ENCODE results near the gene ZNF862.
"Not testable (repeated sequence)": the region's sequence is repeated elsewhere in the genome, so short reads cannot be mapped to it uniquely, and the experiment has no call there.

Gene ZNF862

GRCh38 chr7:149822353-149822943 lies 15.7 kb upstream of the ZNF862 start:
- in situ Hi-C loops (cut with MboI; ENCODE audit: low pct_unique_long_range_greater_than_20kb, low sequenced_read_pairs) = no loop called here
- no peak for DNase-seq

DNA sequence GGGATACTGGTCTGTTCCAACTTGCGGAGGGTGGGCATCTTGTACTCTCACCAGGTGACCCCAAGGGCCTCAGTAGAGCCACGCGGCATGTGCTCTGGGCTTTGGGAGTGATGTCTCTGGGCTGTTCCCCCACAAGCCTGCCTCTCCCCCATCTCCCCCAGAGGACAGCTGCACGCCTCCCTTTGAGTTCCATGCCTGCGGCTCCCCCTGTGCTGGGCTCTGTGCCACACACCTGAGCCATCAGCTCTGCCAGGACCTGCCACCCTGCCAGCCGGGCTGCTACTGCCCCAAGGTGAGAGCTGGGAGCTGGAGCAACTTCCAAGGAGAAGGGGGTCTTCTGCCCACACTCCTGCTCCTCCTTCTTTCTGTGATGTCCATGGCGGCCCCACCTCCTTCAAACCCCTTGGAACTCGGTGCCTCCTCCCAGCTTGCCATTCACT lies 15.0 kb upstream of the ZNF862 start:
- no peak for DNase-seq
- in situ Hi-C loops (cut with MboI; ENCODE audit: low pct_unique_long_range_greater_than_20kb, low sequenced_read_pairs) = no loop called here

DNA sequence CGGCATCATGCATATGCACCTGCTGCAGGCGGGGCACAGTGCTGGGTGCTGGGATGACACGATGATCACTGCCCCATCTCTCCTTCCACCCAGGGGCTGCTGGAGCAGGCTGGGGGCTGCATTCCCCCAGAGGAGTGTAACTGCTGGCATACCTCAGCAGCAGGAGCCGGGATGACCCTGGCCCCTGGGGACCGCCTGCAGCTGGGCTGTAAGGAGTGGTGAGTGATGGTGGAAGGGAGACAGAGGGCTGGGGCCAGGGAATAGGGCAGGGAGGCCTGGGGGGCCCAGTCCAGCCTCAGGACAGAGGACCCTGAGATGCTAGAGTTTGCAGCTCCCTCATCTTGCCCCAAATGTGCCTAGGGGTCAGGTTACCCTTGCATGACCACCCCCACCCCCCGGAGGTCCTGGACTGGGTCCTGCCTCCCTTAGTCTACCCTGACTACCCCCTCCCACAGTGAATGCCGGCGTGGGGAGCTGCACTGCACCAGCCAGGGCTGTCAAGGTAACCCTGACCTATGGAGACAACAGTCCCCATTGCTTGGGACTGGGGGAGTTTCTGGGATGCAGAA lies 14.5 kb upstream of the ZNF862 start:
- in situ Hi-C loops (cut with MboI; ENCODE audit: low pct_unique_long_range_greater_than_20kb, low sequenced_read_pairs) = no loop called here
- no peak for DNase-seq

DNA sequence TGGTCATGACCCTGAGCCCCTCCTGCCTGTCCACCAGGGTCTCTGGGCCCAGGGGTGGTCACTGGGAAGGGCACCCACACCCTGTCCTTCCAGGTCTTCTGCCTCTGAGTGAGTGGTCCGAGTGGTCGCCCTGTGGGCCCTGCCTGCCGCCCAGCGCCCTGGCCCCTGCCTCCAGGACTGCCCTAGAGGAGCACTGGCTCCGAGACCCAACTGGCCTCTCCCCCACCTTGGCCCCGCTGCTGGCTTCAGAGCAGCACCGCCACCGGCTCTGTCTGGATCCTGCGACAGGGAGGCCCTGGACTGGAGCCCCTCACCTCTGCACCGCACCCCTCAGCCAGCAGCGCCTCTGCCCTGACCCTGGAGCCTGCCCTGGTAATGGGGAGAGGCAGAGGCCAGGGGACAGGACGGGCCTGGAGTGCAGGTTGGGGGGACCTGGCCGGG lies 13.9 kb upstream of the ZNF862 start:
- no peak for DNase-seq
- in situ Hi-C loops (cut with MboI; ENCODE audit: low pct_unique_long_range_greater_than_20kb, low sequenced_read_pairs) = no loop called here

- DNase-seq = no peak
- in situ Hi-C loops (cut with MboI; ENCODE audit: low pct_unique_long_range_greater_than_20kb, low sequenced_read_pairs) = no loop called here
These were observed 13.2 kb upstream of the ZNF862 start for GRCh38 chr7:149824748-149825566.

- in situ Hi-C loops (cut with MboI; ENCODE audit: low pct_unique_long_range_greater_than_20kb, low sequenced_read_pairs) = no loop called here
- no peak for DNase-seq
These were observed 12.4 kb upstream of the ZNF862 start for GRCh38 chr7:149825567-149826343.

- in situ Hi-C loops (cut with MboI; ENCODE audit: low pct_unique_long_range_greater_than_20kb, low sequenced_read_pairs) = no loop called here
- DNase-seq = no peak
These were observed 11.7 kb upstream of the ZNF862 start for GRCh38 chr7:149826344-149827088.

- no peak for DNase-seq
- in situ Hi-C loops (cut with MboI; ENCODE audit: low pct_unique_long_range_greater_than_20kb, low sequenced_read_pairs) = no loop called here
These were observed 10.8 kb upstream of the ZNF862 start for GRCh38 chr7:149827089-149827981.

GRCh38 chr7:149828357-149829309 lies 9.5 kb upstream of the ZNF862 start:
- DNase-seq = no peak
- in situ Hi-C loops (cut with MboI; ENCODE audit: low pct_unique_long_range_greater_than_20kb, low sequenced_read_pairs) = no loop called here

- DNase-seq; in situ Hi-C loops (cut with MboI; ENCODE audit: low pct_unique_long_range_greater_than_20kb, low sequenced_read_pairs): not testable (repeated sequence)
These were observed 7.6 kb upstream of the ZNF862 start for GRCh38 chr7:149830527-149830926.

DNA sequence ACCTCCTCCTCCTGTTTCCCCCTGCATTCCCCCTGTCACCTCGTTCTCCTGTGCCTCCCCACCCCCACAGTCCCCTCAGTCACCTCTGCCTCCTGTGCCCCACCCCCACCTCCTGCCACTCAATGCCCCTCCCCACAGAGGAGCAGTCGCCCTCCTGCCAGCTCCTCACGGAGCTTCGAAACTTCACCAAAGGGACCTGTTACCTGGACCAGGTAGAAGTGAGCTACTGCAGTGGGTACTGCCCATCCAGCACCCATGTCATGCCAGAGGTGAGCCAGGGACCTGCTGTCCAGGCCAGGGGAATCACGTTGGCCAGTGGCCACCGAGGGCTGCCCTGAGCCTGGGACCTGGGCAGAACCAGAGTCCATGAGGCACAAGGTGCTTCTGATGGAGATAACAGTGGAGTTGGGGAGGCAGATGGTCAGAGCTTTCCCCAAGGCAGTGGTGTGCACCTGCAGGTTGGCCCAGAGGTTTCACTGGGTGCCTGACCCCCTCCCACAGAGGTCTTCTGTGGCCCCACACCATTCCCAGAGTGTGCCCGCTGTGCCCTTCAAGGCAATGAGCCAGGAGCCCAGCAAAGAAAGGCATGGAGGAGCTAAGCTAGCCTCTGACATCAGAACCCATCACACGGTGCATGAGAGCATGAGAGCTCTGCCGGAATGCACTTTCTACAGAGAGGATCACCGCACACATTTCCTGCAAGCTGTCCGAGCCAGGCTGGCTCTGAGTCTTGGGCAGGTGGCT lies 7.0 kb upstream of the ZNF862 start:
- in situ Hi-C loops (cut with MboI; ENCODE audit: low pct_unique_long_range_greater_than_20kb, low sequenced_read_pairs) = no loop called here
- no peak for DNase-seq

DNA sequence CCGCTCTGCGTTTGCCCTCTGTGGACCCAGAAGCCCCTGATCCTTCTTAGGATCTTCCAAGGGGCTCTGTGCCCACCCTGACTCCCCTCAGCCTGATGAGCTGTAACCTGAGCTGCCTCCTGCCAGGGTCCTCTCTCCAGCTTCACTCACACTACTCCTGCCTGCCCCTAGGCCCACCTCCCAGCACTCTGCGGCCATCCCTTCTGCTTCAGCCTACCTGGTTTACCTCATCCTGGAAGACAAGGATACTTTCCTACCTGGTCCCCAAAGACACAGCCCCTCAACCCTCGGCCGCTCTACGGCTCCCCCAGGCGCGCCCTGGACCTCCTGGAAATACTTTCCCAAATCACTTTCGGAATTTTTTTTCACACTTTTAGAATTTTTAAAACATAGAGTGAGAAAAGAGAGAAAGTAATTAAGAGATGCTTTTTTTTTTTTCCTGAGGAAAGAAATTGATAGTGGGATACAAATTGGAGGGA lies 6.4 kb upstream of the ZNF862 start:
- in situ Hi-C loops (cut with MboI; ENCODE audit: low pct_unique_long_range_greater_than_20kb, low sequenced_read_pairs) = no loop called here
- DNase-seq = no peak

DNA sequence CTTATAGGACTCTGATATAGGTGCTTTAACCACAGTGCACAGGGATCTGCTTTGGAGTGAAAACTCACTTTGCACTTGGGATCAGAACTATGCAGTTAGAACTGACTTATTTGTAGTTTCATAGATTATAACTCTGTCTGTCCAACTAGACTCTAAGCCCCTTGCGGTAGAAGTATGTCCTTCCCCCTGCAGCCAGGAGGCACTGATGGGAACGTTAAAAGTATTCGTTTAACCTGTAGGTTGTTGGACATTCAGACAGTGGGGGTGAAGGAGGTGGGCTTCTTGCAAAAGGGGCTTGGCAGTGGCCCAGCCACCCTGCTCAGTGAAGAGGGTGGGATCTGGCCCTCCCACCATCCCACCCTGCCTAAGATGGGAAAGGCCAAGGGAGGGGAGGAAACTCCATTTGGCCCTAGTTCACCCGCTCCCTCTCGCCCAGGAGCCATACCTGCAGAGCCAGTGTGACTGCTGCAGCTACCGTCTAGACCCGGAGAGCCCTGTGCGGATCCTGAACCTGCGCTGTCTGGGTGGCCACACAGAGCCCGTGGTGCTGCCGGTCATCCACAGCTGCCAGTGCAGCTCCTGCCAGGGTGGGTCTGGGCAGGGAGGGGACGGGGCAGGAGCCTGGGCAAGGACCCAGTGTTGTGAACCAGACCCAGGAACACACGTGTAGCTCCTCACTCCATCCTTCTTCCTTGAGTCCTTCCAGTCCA lies 5.7 kb upstream of the ZNF862 start:
- in situ Hi-C loops (cut with MboI; ENCODE audit: low pct_unique_long_range_greater_than_20kb, low sequenced_read_pairs) = no loop called here
- DNase-seq = no peak

GRCh38 chr7:149833495-149834130 lies 4.6 kb upstream of the ZNF862 start:
- in situ Hi-C loops (cut with MboI; ENCODE audit: low pct_unique_long_range_greater_than_20kb, low sequenced_read_pairs) = no loop called here
- no peak for DNase-seq

DNA sequence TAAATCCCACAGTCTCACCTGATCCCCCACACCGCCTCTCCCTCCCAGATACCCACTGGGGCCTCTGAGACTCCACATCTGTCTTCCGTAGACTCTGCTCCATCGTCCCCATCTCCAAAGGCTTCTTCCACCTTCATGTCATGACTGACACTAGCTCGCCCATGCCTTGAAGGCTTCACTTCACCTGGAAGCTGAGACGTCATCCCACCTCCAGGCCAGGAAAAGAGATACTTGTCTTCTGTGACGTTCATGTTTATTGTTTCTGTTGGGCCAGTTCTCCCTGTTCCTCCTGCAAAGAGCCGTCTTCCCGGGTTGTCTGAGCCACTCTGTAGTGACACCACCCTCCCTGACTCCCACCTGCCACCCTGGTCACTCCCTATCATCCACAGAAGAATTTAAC lies 3.6 kb upstream of the ZNF862 start:
- in situ Hi-C loops (cut with MboI; ENCODE audit: low pct_unique_long_range_greater_than_20kb, low sequenced_read_pairs) = no loop called here
- no peak for DNase-seq
